Measurements from ENCODE around the gene TRMT2A.

The TRMT2A gene

GRCh38 chr22:20114506-20115475, 2.2 kb downstream of the TRMT2A start:
- Mint-ChIP-seq H3K27ac (peak overlapping the region; percentile 14 to 41 (median 37)), H3K36me3 (ENCODE audit: low read depth) (peaks cover 21% of the 10 kb centered on the region), H3K9me3 (no peaks in the 10 kb centered on the region), H3K4me3 (peak overlapping the region; percentile 65 to 94 (median 84)), H3K27me3 (ENCODE audit: low read depth) (no peaks in the 10 kb centered on the region), H3K4me1 (peaks cover 11% of the 10 kb centered on the region)
- no peak for TF ChIP-seq CTCF (IDR thresholded peaks at IDR 0.05; ENCODE audit: unreplicated experiment in 3 of 3)

- H3K9me3 Mint-ChIP-seq, result no peaks in the 10 kb centered on the region
- H3K27ac Mint-ChIP-seq, result peak overlapping the region in 1 of 3 experiments; percentile 41
- H3K36me3 Mint-ChIP-seq (ENCODE audit: low read depth), result peaks cover 13% of the 10 kb centered on the region
- no peaks in the 10 kb centered on the region for H3K27me3 Mint-ChIP-seq (ENCODE audit: low read depth)
- TF ChIP-seq CTCF (IDR thresholded peaks at IDR 0.05; ENCODE audit: unreplicated experiment in 3 of 3), result no peak
- peak overlapping the region in 2 of 3 experiments; percentile 16 to 26 for H3K4me3 Mint-ChIP-seq
- H3K4me1 Mint-ChIP-seq, result peaks cover 8% of the 10 kb centered on the region
Measured at GRCh38 chr22:20113551-20114310, 3.3 kb downstream of the TRMT2A start.

GRCh38 chr22:20112623-20113511, 4.2 kb downstream of the TRMT2A start:
- Mint-ChIP-seq H3K27ac (no peak overlapping the region), H3K4me3 (no peak overlapping the region), H3K27me3 (ENCODE audit: low read depth) (no peaks in the 10 kb centered on the region), H3K36me3 (ENCODE audit: low read depth) (peaks cover 16% of the 10 kb centered on the region), H3K9me3 (no peaks in the 10 kb centered on the region), H3K4me1 (peaks cover 5% of the 10 kb centered on the region)
- TF ChIP-seq CTCF (IDR thresholded peaks at IDR 0.05; ENCODE audit: unreplicated experiment in 3 of 3), result no peak

GRCh38 chr22:20111689-20112622, 5.1 kb downstream of the TRMT2A start:
- H3K4me3 Mint-ChIP-seq, result no peak overlapping the region
- H3K27ac Mint-ChIP-seq, result no peak overlapping the region
- H3K36me3 Mint-ChIP-seq (ENCODE audit: low read depth), result peaks cover 25% of the 10 kb centered on the region

More at GRCh38 chr22:20111689-20112622, 5.1 kb downstream of the TRMT2A start:
- H3K9me3 Mint-ChIP-seq, result no peaks in the 10 kb centered on the region
- no peaks in the 10 kb centered on the region for H3K27me3 Mint-ChIP-seq (ENCODE audit: low read depth)
- TF ChIP-seq CTCF (IDR thresholded peaks at IDR 0.05; ENCODE audit: unreplicated experiment in 3 of 3), result no peak
- peaks cover 5% of the 10 kb centered on the region for H3K4me1 Mint-ChIP-seq

Data from nephron (organoid).